Urothelium cell line (cell line): ENCODE measurements around the gene IFT27.
"Not testable (repeated sequence)": the region's sequence is repeated elsewhere in the genome, so short reads cannot be mapped to it uniquely, and the experiment has no call there.

Experiments
- DNase-seq: peaks from one replicate; pipeline ENCODE4 v3.0.0; 2011; ENCODE audit warnings: low spot score, mixed read lengths
- FAIRE-seq: peaks from 2 replicates; lab custom pipeline; 2011; peaks lifted over from hg19 to GRCh38; lab: Jason Lieb, UNC

IFT27 gene

GRCh38 chr22:36746375-36746970, 29.4 kb downstream of the IFT27 start:
- no peak for FAIRE-seq
- DNase-seq = no peak

- FAIRE-seq = no peak
- DNase-seq = no peak
Observed at GRCh38 chr22:36745301-36745995, 30.5 kb downstream of the IFT27 start.

- FAIRE-seq (no peak), DNase-seq (no peak)
Observed at GRCh38 chr22:36744791-36745190, 31.1 kb downstream of the IFT27 start.

- no peak for FAIRE-seq
- DNase-seq = no peak
Observed at GRCh38 chr22:36744413-36744765, 31.5 kb downstream of the IFT27 start.

GRCh38 chr22:36743591-36744412, 32.1 kb downstream of the IFT27 start:
- DNase-seq (no peak), FAIRE-seq (no peak)

- DNase-seq (no peak), FAIRE-seq (peak; percentile 9)
Observed at GRCh38 chr22:36743011-36743410, 32.9 kb downstream of the IFT27 start.

- FAIRE-seq (no peak), DNase-seq (no peak)
Observed at GRCh38 chr22:36741968-36742367, 34.0 kb downstream of the IFT27 start.

- peak; percentile 84 for FAIRE-seq
- DNase-seq = peak; percentile 50
Observed at GRCh38 chr22:36741204-36741793, 34.6 kb downstream of the IFT27 start.

- DNase-seq (no peak), FAIRE-seq (peak; percentile 67)
Observed at GRCh38 chr22:36740716-36741115, 35.2 kb downstream of the IFT27 start.

GRCh38 chr22:36739185-36739584, 36.7 kb downstream of the IFT27 start:
- no peak for DNase-seq
- FAIRE-seq = no peak

GRCh38 chr22:36738416-36739020, 37.4 kb downstream of the IFT27 start:
- DNase-seq = no peak
- no peak for FAIRE-seq

GRCh38 chr22:36737776-36738175, 38.1 kb downstream of the IFT27 start:
- DNase-seq = no peak
- no peak for FAIRE-seq

GRCh38 chr22:36736701-36737320, 39.1 kb downstream of the IFT27 start:
- no peak for FAIRE-seq
- DNase-seq = no peak

- FAIRE-seq = no peak
- no peak for DNase-seq
Observed at GRCh38 chr22:36734171-36735058, 41.5 kb downstream of the IFT27 start.

- DNase-seq (no peak), FAIRE-seq (no peak)
Observed at GRCh38 chr22:36733271-36733670, 42.6 kb downstream of the IFT27 start.

- DNase-seq = no peak
- FAIRE-seq = no peak
Observed at GRCh38 chr22:36732609-36733008, 43.3 kb downstream of the IFT27 start.

- FAIRE-seq (no peak), DNase-seq (no peak)
Observed at GRCh38 chr22:36731916-36732315, 44.0 kb downstream of the IFT27 start.

- not testable (repeated sequence) for DNase-seq, FAIRE-seq
Observed at GRCh38 chr22:36731321-36731720, 44.6 kb downstream of the IFT27 start.

- FAIRE-seq (no peak), DNase-seq (no peak)
Observed at GRCh38 chr22:36730176-36730858, 45.6 kb downstream of the IFT27 start.
